Stimulated activated CD4-positive, alpha-beta T cell treated with anti-CD3 and anti-CD28 coated beads, Interleukin-4, amount 100 ng/mL, for 4 hours (primary cell): ENCODE data around the gene RAB12.

Source experiments
- DNase-seq, 2 experiments: peaks; one replicate each; pipeline ENCODE4 v3.0.0-alpha.2; 2020

RAB12 gene

GRCh38 chr18:8686611-8687010 is 77.4 kb downstream of the RAB12 start:
- DNase-seq: no peak

- no peak for DNase-seq
Observed at GRCh38 chr18:8688216-8688800, 79.1 kb downstream of the RAB12 start.

GRCh38 chr18:8688816-8689215 is 79.6 kb downstream of the RAB12 start:
- no peak for DNase-seq
